ENCODE measurements around the gene HAL. TPM values are rescaled to one million over a fixed set of nuclear protein-coding genes. Genes with fewer than 3 reads are reported as not detected.

HAL gene
- polyA plus RNA-seq, 2 of the 4 experiments (the other 2 are of a cell fraction), result 0.22 to 0.43 TPM

GRCh38 chr12:96035283-96036236 lies 39.4 kb upstream of the HAL start, which contains the start of gene LTA4H:
Gene LTA4H, minus strand, starts transcription at chr12:96035587. Its CDS starts 68 bp downstream, at chr12:96035519.
- peak; percentile 97 to 99 for DNase-seq (ENCODE audit: low read depth in 1 of 2, low spot score in 1 of 2)
- peak within 1 kb of the TSS; percentile 67 for H3K4me3 ChIP-seq
- H3K4me2 ChIP-seq, result peak within 1 kb of the TSS; percentile 85
- under 1% methylated on average over 55 of the region's 55 CpGs for WGBS (ENCODE audit: missing lambda C conversion rate)
- peak; percentile 18 for FAIRE-seq
- no peaks in the 10 kb centered on the region for H3K9me3 ChIP-seq
- ChIA-PET CTCF (interaction anchor here (0.8 to 1.5 kb wide), 3 partner anchors 37 to 482 kb away, joined by 3 to 5 read pairs (median 3); no protein-coding TSS in a partner anchor), POLR2A (interaction anchor here (0.8 to 1.7 kb wide), 4 partner anchors 9 to 93 kb away, joined by 3 to 11 read pairs (median 3); partner anchors contain the start of genes AMDHD1 and CCDC38)
- ATAC-seq, result peak; percentile 91 to 94
- H3K4me1 ChIP-seq, result peaks cover 18% of the 10 kb centered on the region
- TF ChIP-seq JUN (IDR thresholded peaks at IDR 0.05) (peak; percentile 65 to 78; a peak in 3 of 5 replicates), HOXB13 (CRISPR knock-in tag; IDR thresholded peaks at IDR 0.05; ENCODE audit: low read depth) (no peak), MAZ (IDR thresholded peaks at IDR 0.05; ENCODE audit: borderline replicate concordance, low read depth, low read length) (peak; percentile 75; the same call in 1 of the 2 replicates), TFCP2L1 (CRISPR knock-in tag; IDR thresholded peaks at IDR 0.05) (no peak), ZC3H11A (IDR thresholded peaks at IDR 0.05) (no peak), HMGXB4 (CRISPR knock-in tag; IDR thresholded peaks at IDR 0.05; ENCODE audit: borderline replicate concordance) (peak; percentile 87; the same call in 1 of the 2 replicates), RFX5 (IDR thresholded peaks at IDR 0.05) (no peak), PHF8 (IDR thresholded peaks at IDR 0.05; ENCODE audit: borderline replicate concordance, low read depth) (no peak), POLR2A (IDR thresholded peaks at IDR 0.05; ENCODE audit: low read length) (peak; percentile 98), TP53 (CRISPR knock-in tag; IDR thresholded peaks at IDR 0.05) (0 out of 2 replicates have a peak, but pooled peaks have one; percentile 36), RNF2 (IDR thresholded peaks at IDR 0.05; ENCODE audit: borderline replicate concordance, low read depth) (no peak), CHD2 (IDR thresholded peaks at IDR 0.05; ENCODE audit: low read length, partially characterized antibody) (peak; percentile 43), FOSL2 (IDR thresholded peaks at IDR 0.05) (no peak), FOSL2 (CRISPR knock-in tag; IDR thresholded peaks at IDR 0.05) (no peak), CEBPB (IDR thresholded peaks at IDR 0.05) (peak in 1 of 2 experiments; percentile 56; a peak in 1 of 4 replicates), SREBF2 (IDR thresholded peaks at IDR 0.05) (peak; percentile 94), REST (IDR thresholded peaks at IDR 0.05) (no peak)
- TF ChIP-seq, protein P1, sequence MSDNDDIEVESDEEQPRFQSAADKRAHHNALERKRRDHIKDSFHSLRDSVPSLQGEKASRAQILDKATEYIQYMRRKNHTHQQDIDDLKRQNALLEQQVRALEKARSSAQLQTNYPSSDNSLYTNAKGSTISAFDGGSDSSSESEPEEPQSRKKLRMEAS (IDR thresholded peaks at IDR 0.05), result peak; percentile 80
- TF ChIP-seq, protein P2, sequence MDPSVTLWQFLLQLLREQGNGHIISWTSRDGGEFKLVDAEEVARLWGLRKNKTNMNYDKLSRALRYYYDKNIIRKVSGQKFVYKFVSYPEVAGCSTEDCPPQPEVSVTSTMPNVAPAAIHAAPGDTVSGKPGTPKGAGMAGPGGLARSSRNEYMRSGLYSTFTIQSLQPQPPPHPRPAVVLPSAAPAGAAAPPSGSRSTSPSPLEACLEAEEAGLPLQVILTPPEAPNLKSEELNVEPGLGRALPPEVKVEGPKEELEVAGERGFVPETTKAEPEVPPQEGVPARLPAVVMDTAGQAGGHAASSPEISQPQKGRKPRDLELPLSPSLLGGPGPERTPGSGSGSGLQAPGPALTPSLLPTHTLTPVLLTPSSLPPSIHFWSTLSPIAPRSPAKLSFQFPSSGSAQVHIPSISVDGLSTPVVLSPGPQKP (IDR thresholded peaks at IDR 0.05; ENCODE audit: low read depth, low read length), result no peak
- TF ChIP-seq, protein P3, sequence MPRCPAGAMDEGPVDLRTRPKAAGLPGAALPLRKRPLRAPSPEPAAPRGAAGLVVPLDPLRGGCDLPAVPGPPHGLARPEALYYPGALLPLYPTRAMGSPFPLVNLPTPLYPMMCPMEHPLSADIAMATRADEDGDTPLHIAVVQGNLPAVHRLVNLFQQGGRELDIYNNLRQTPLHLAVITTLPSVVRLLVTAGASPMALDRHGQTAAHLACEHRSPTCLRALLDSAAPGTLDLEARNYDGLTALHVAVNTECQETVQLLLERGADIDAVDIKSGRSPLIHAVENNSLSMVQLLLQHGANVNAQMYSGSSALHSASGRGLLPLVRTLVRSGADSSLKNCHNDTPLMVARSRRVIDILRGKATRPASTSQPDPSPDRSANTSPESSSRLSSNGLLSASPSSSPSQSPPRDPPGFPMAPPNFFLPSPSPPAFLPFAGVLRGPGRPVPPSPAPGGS (IDR thresholded peaks at IDR 0.05), result peak; percentile 76; the same call in 2 of the 3 replicates
- peak within 1 kb of the TSS; percentile 78 to 90 for H3K27ac ChIP-seq

Data from A549 (cell line).